ENCODE measurements around the gene GBA3.

GRCh38 chr4:22733816-22734215 is 41.1 kb downstream of the GBA3 start:
- TF ChIP-seq RFX5 (IDR thresholded peaks at IDR 0.05; ENCODE audit: borderline replicate concordance, low read depth, low read length): no peak
- TF ChIP-seq TCF12 (IDR thresholded peaks at IDR 0.05; ENCODE audit: low read depth, low read length): no peak
- no peak for TF ChIP-seq CTCF (IDR thresholded peaks at IDR 0.05; ENCODE audit: control extremely low read depth in 1 of 3, insufficient read depth in 1 of 3, low read depth in 1 of 3, low read length in 3 of 3)
